HepG2 (cell line): ENCODE measurements around the gene IQCC. TPM values are rescaled to one million over a fixed set of nuclear protein-coding genes. Genes with fewer than 3 reads are reported as not detected.

Experiments
- ARNT2 ChIP-seq: sonication (generic); formaldehyde crosslinking; IDR thresholded peaks from 2 replicates; pipeline ENCODE4 v1.8.0; 2022; ENCODE audit warnings: mild to moderate bottlenecking, low read depth, missing genetic modification reagents, moderate library complexity
- CBX1 ChIP-seq: IDR thresholded peaks from one replicate; pipeline ENCODE4 v1.6.1; 2016; ENCODE audit warnings: antibody characterized with exemption, low read depth
- DMAP1 ChIP-seq: IDR thresholded peaks from 2 replicates; pipeline ENCODE4 v1.6.1; 2016
- HOXA5 ChIP-seq: sonication (generic); formaldehyde crosslinking; IDR thresholded peaks from 2 replicates; pipeline ENCODE4 v1.4.0; 2020; ENCODE audit warnings: missing genetic modification reagents
- KDM3A ChIP-seq: IDR thresholded peaks from 2 replicates; pipeline ENCODE4 v1.6.1; 2018; ENCODE audit warnings: low read depth, missing compliant biosample characterization
- KLF11 ChIP-seq: IDR thresholded peaks from 2 replicates; pipeline ENCODE4 v1.6.1; 2016; ENCODE audit warnings: missing compliant biosample characterization
- RFXANK ChIP-seq: IDR thresholded peaks from 2 replicates; pipeline ENCODE4 v1.6.1; 2016
- STAG1 ChIP-seq: sonication (generic); formaldehyde crosslinking; IDR thresholded peaks from 2 replicates; pipeline ENCODE4 v1.4.0; 2020; ENCODE audit warnings: missing genetic modification reagents
- SYNCRIP ChIP-seq: fragments of 200-400 bp; formaldehyde crosslinking; IDR thresholded peaks from 2 replicates; pipeline ENCODE4 v1.6.1; 2018; ENCODE audit warnings: mild to moderate bottlenecking, low read depth, low read length; ENCODE audit not compliant: insufficient read depth
- ZNF17 ChIP-seq: sonication (generic); formaldehyde crosslinking; IDR thresholded peaks from 2 replicates; pipeline ENCODE4 v1.5.0; 2020; ENCODE audit warnings: mild to moderate bottlenecking, missing genetic modification reagents
- ZNF607 ChIP-seq: sonication (generic); formaldehyde crosslinking; IDR thresholded peaks from 2 replicates; pipeline ENCODE4 v1.5.1; 2020; ENCODE audit warnings: missing genetic modification reagents, mild to moderate bottlenecking, borderline replicate concordance
- ZNF773 ChIP-seq: sonication (generic); formaldehyde crosslinking; IDR thresholded peaks from 2 replicates; pipeline ENCODE4 v1.4.0; 2020; ENCODE audit warnings: missing genetic modification reagents, borderline replicate concordance
- polyA plus RNA-seq, 8 experiments: library from polyadenylated mRNA; depleted of rRNA in 3 of 8; stranded (reverse) in 7 of 8; unstranded in 1 of 8; fragments of >200 nt; fragmentation: Illumina TruSeq in 4 of 8; extraction: Trizol in 4 of 8; gene quantifications; 2 replicates each; pipeline versions ENCODE4 v1.2.1 to v1.2.3, GENCODE V29; 2011 to 2016; ENCODE audit warnings: low read depth in 4 of 8, missing spikeins in 1 of 8, mixed read lengths in 1 of 8; ENCODE audit not compliant: insufficient read depth in 1 of 8
- total RNA-seq, 5 experiments: library from RNA; depleted of rRNA; stranded (reverse); fragments of >200 nt; fragmentation: Illumina TruSeq; extraction: Trizol; gene quantifications; 2 replicates each; pipeline ENCODE4 v1.2.3, GENCODE V29; 2016; ENCODE audit warnings: low read depth in 1 of 5
- TF ChIP-seq, protein P1 (sequence below): sonication (generic); formaldehyde crosslinking; IDR thresholded peaks from 2 replicates; pipeline ENCODE4 v1.8.1; 2023; ENCODE audit warnings: mild to moderate bottlenecking, missing genetic modification reagents
- TF ChIP-seq, protein P2 (sequence below): sonication (generic); formaldehyde crosslinking; IDR thresholded peaks from 2 replicates; pipeline ENCODE4 v1.8.1; 2023; ENCODE audit warnings: mild to moderate bottlenecking, moderate library complexity, missing genetic modification reagents
- TF ChIP-seq, protein P3 (sequence below), 2 experiments: sonication (generic) in 1 of 2; formaldehyde crosslinking in 1 of 2; IDR thresholded peaks; 2 replicates each; pipeline versions ENCODE4 v1.4.0 to v1.6.1; 2018 to 2020; ENCODE audit warnings: missing genetic modification reagents in 2 of 2, borderline replicate concordance in 1 of 2, low read depth in 1 of 2, mild to moderate bottlenecking in 1 of 2, missing biosample characterization in 1 of 2
- TF ChIP-seq, protein P4 (sequence below): sonication (generic); formaldehyde crosslinking; IDR thresholded peaks from 2 replicates; pipeline ENCODE4 v1.5.1; 2020; ENCODE audit warnings: mild to moderate bottlenecking, missing genetic modification reagents, borderline replicate concordance

The IQCC gene
- total and polyA plus RNA-seq, 2 of the 13 experiments (the other 11 are each of a cell fraction or from before 2014, with no cell fraction given) = 1.7 to 3.0 TPM

DNA sequence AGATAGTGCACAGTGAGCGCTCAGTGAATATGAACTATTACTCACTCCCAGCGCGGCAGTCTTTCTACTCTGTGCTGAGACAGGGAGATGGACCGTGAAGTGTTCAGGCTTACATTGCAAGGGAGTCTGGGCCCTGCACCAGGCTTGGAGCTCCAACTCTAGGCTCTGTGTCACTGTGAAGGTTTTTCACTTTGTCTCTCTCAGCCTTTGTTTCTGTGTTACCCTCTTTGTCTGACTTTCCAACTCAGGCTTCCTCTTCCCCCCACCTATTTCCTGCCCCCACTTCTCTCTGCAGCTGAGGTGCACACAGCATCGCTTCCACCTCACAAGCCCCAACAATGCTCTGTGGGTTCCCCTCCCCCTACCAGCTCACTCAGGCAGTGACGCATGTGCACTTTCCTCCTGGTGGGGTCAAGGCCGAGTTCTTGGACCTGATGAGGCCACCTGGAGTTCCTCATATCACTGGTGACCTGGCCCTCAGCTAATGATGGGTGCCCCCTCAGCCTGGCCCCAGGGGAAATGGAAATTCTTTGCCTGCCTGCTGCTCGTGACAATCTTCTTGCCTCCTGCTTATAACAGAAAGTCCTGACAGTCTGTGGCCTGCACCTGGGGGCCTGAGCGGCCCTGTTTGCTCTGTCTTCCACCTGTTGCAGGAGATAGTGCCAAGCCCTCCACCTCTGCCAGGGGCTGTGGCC is 44.5 kb downstream of the IQCC start (continued):
- peak; percentile 13; the same call in 1 of the 2 replicates for TF ChIP-seq HOXA5 (CRISPR knock-in tag)
- TF ChIP-seq SYNCRIP = no peak
- TF ChIP-seq ZNF607 (CRISPR knock-in tag) = no peak; the same call in 1 of the 2 replicates
- peak; percentile 45; the same call in 1 of the 2 replicates for TF ChIP-seq DMAP1 (CRISPR knock-in tag)
- peak; percentile 23 for TF ChIP-seq CBX1
- TF ChIP-seq, protein P1, sequence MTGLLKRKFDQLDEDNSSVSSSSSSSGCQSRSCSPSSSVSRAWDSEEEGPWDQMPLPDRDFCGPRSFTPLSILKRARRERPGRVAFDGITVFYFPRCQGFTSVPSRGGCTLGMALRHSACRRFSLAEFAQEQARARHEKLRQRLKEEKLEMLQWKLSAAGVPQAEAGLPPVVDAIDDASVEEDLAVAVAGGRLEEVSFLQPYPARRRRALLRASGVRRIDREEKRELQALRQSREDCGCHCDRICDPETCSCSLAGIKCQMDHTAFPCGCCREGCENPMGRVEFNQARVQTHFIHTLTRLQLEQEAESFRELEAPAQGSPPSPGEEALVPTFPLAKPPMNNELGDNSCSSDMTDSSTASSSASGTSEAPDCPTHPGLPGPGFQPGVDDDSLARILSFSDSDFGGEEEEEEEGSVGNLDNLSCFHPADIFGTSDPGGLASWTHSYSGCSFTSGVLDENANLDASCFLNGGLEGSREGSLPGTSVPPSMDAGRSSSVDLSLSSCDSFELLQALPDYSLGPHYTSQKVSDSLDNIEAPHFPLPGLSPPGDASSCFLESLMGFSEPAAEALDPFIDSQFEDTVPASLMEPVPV (CRISPR knock-in tag) = peak; percentile 59; the same call in 1 of the 2 replicates
- TF ChIP-seq, protein P2, sequence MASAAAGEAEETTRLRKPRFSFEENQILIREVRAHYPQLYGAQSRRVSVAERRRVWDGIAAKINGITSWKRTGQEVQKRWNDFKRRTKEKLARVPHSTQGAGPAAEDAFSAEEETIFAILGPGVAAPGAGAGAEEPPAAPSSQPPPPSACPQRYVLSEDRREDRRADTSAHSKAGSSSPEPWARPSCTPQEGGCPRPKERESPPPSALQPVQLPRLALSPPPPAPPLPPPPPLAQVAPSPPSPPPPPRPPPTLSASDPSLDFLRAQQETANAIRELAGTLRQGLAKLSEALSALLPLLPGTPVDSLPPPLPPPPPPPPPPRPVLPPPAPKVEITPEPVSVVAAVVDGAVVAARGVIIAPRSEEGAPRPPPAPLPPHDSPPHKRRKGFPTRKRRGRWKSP (CRISPR knock-in tag) = peak; percentile 46; the same call in 1 of the 2 replicates
- no peak for TF ChIP-seq ARNT2 (CRISPR knock-in tag)
- TF ChIP-seq, protein P3, sequence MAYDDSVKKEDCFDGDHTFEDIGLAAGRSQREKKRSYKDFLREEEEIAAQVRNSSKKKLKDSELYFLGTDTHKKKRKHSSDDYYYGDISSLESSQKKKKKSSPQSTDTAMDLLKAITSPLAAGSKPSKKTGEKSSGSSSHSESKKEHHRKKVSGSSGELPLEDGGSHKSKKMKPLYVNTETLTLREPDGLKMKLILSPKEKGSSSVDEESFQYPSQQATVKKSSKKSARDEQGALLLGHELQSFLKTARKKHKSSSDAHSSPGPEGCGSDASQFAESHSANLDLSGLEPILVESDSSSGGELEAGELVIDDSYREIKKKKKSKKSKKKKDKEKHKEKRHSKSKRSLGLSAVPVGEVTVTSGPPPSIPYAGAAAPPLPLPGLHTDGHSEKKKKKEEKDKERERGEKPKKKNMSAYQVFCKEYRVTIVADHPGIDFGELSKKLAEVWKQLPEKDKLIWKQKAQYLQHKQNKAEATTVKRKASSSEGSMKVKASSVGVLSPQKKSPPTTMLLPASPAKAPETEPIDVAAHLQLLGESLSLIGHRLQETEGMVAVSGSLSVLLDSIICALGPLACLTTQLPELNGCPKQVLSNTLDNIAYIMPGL (CRISPR knock-in tag; IDR thresholded peaks at IDR 0.05; ENCODE audit: borderline replicate concordance in 1 of 2, low read depth in 1 of 2) = peak; percentile 54 to 72; a peak in 3 of 4 replicates
- no peak for TF ChIP-seq KLF11 (CRISPR knock-in tag)
- TF ChIP-seq KDM3A (CRISPR knock-in tag) = peak; percentile 79; the same call in 1 of the 2 replicates
- TF ChIP-seq ZNF17 = no peak
- TF ChIP-seq STAG1 (CRISPR knock-in tag) = 0 out of 2 replicates have a peak, but pooled peaks have one; percentile 4
- TF ChIP-seq RFXANK = peak; percentile 70; the same call in 1 of the 2 replicates
- TF ChIP-seq ZNF773 (CRISPR knock-in tag) = no peak
- TF ChIP-seq, protein P4, sequence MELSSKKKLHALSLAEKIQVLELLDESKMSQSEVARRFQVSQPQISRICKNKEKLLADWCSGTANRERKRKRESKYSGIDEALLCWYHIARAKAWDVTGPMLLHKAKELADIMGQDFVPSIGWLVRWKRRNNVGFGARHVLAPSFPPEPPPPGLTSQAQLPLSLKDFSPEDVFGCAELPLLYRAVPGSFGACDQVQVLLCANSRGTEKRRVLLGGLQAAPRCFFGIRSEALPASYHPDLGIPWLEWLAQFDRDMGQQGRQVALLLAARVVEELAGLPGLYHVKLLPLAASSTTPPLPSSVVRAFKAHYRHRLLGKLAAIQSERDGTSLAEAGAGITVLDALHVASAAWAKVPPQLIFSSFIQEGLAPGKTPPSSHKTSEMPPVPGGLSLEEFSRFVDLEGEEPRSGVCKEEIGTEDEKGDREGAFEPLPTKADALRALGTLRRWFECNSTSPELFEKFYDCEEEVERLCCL (CRISPR knock-in tag) = no peak
